ENCODE data around the gene PIK3C2A. TPM values are rescaled to one million over a fixed set of nuclear protein-coding genes. Genes with fewer than 3 reads are reported as not detected.
A peak's percentile ranks its signal among the peaks of the same experiment; 100 is the strongest.

PIK3C2A gene
- total RNA-seq, 4 donors from 2014 or later, result 25.1 to 54.2 (median 32.4) TPM

DNA sequence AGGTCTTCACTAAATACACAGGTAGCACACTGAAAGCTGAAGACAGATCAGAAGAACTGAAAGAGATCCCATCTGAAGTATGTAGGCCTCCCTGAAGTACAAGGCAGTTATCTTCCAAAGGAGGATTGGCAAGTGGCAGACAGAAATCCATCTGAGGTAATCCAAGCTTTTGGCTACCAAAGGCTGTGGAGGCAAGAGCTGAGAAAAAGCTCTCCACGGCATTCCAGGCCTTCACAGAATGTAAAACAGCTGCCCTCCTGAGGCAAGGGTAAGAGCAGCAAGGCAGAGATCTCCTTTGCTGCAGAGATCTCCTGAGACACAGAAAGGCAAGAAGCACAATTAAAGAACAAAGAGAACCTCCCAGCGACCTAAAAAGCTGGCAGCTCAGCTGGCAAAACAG is 19.1 kb downstream of the PIK3C2A start:
- Histone ChIP-seq H3K27ac (no peak overlapping the region), H3K4me1 (peaks cover 0 to 26% (median 4%) of the 10 kb centered on the region in 3 donors), H3K36me3 (peaks cover 0 to 35% (median 0%) of the 10 kb centered on the region in 3 donors), H3K27me3 (no peaks in the 10 kb centered on the region), H3K4me3 (no peak overlapping the region), H3K9me3 (no peaks in the 10 kb centered on the region)
- WGBS, 2 donors, result 77 to 87% methylated on average over 2 of the region's 2 CpGs
- intact Hi-C loops (cut with DNase I), result no loop called here
- no peak for TF ChIP-seq POLR2A (IDR thresholded peaks at IDR 0.05)
- TF ChIP-seq CTCF (IDR thresholded peaks at IDR 0.05), result no peak
- DNase-seq, result no peak

DNA sequence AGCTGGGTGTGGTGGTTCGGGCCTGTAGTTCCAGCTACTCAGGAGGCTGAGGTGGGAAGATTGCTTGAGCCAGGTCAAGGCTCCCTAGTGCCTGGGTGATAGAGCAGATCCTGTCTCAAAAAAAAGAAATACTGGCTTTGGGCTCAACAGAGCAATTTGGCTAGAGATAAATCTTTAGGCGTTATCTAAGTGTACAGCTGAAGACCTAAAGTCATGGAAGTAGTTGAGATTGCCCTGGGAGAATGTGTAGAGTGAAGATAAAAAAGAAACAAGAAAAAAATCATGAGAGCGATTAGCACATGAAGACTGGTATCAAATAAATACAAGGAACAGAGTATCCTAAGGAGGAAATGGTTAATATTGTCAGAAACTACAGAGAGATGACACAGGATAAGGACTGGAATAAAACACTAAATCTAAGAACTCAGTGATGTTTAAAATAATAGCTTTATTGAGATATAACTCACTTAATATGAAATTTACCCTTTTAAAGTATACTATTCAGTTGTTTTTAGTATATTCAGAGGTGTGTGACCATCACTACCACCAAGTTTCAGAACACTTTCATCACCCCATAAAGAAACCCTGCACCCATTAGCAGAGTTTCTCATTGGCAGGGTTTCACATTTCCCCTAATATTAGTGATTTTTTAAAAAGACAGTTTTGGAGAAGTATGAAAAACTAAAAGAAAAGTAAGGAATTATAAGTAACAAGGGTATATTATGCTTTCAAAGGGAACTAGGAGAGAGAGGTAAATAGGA is 20.7 kb downstream of the PIK3C2A start:
- 93 to 98% methylated on average over 3 of the region's 3 CpGs for WGBS, 2 donors
- H3K9me3 ChIP-seq, result no peaks in the 10 kb centered on the region
- DNase-seq, result no peak
- H3K27ac ChIP-seq, result no peak overlapping the region
- no peaks in the 10 kb centered on the region for H3K27me3 ChIP-seq
- no peak for TF ChIP-seq CTCF (IDR thresholded peaks at IDR 0.05)
- no peak for TF ChIP-seq POLR2A (IDR thresholded peaks at IDR 0.05)
- H3K4me1 ChIP-seq, result peaks cover 0 to 26% (median 4%) of the 10 kb centered on the region in 3 donors
- intact Hi-C loops (cut with DNase I), result no loop called here
- H3K4me3 ChIP-seq, result no peak overlapping the region
- peaks cover 0 to 34% (median 0%) of the 10 kb centered on the region in 3 donors for H3K36me3 ChIP-seq

- no peaks in the 10 kb centered on the region for H3K27me3 ChIP-seq
- peaks cover 0 to 26% (median 0%) of the 10 kb centered on the region in 3 donors for H3K36me3 ChIP-seq
- 88 to 94% methylated on average over 2 of the region's 2 CpGs for WGBS, 2 donors
- H3K9me3 ChIP-seq, result no peaks in the 10 kb centered on the region
- DNase-seq, result no peak
- H3K27ac ChIP-seq, result no peak overlapping the region
- no peak for TF ChIP-seq CTCF (IDR thresholded peaks at IDR 0.05)
- TF ChIP-seq POLR2A (IDR thresholded peaks at IDR 0.05), result no peak
- peaks cover 0 to 26% (median 4%) of the 10 kb centered on the region in 3 donors for H3K4me1 ChIP-seq
- H3K4me3 ChIP-seq, result no peak overlapping the region
- intact Hi-C loops (cut with DNase I), result no loop called here
These were observed 21.8 kb downstream of the PIK3C2A start for GRCh38 chr11:17185938-17186337.

DNA sequence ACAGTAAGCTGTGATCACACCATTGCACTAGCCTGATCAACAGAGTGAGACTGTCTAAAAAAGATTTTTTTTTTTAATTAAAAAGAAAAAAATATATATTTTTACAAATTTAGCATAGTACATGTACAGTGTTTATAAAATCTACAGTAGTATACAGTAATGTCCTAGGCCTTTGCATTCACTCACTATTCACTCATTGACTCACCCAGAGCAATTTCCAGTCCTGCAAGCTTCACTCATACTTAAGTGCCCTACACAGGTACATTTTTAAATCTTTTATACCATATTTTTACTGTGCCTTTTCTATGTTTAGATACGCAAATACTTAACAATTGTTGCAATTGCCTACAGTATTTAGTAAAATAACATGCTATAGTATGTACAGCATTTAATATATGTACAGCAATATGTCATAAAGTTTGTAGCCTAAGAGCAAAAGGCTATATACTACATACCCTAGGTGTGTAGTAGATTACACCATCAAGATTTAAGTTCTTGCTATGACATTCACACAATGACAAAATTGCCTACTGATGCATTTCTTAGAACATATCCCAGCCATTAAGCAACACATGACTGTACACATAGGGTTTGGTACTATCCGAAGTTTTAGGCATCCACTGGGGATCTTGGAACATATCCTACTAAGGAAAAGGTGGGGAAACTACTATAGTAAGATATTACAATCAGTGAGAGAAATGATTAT is 22.8 kb downstream of the PIK3C2A start:
- Histone ChIP-seq H3K27me3 (no peaks in the 10 kb centered on the region), H3K4me1 (peaks cover 0 to 26% (median 4%) of the 10 kb centered on the region in 3 donors), H3K4me3 (no peak overlapping the region), H3K27ac (peak overlapping the region in 1 of 4 donors; percentile 1), H3K9me3 (no peaks in the 10 kb centered on the region), H3K36me3 (peaks cover 0 to 23% (median 0%) of the 10 kb centered on the region in 3 donors)
- 49 to 59% methylated on average over 2 of the region's 2 CpGs for WGBS, 2 donors
- no peak for DNase-seq
- intact Hi-C loops (cut with DNase I), result no loop called here
- TF ChIP-seq CTCF (IDR thresholded peaks at IDR 0.05), result no peak
- TF ChIP-seq POLR2A (IDR thresholded peaks at IDR 0.05), result no peak

GRCh38 chr11:17183836-17184235 is 23.9 kb downstream of the PIK3C2A start:
- Histone ChIP-seq H3K9me3 (no peaks in the 10 kb centered on the region), H3K4me3 (no peak overlapping the region), H3K27ac (no peak overlapping the region), H3K36me3 (peaks cover 0 to 19% (median 0%) of the 10 kb centered on the region in 3 donors), H3K27me3 (no peaks in the 10 kb centered on the region), H3K4me1 (peaks cover 0 to 22% (median 4%) of the 10 kb centered on the region in 3 donors)
- DNase-seq, result no peak
- intact Hi-C loops (cut with DNase I), result no loop called here
- TF ChIP-seq CTCF (IDR thresholded peaks at IDR 0.05) (no peak), POLR2A (IDR thresholded peaks at IDR 0.05) (no peak)
- 50% methylated on average over 1 of the region's 1 CpG; no CpG with 5 or more reads in 1 of the 2 donors for WGBS, 2 donors

Measured in esophagus squamous epithelium (tissue), 5 donors.